Measurements from ENCODE around the gene C1QTNF3.

Gene C1QTNF3

GRCh38 chr5:34047143-34047542, 4.1 kb upstream of the C1QTNF3 start:
- no peak overlapping the region for H2AFZ ChIP-seq
- H3K79me2 ChIP-seq: no peaks in the 10 kb centered on the region
- H3K4me1 ChIP-seq: peaks cover 12% of the 10 kb centered on the region
- H3K9ac ChIP-seq: no peak overlapping the region
- H3K9me3 ChIP-seq (ENCODE audit: control insufficient read depth, low read length): no peaks in the 10 kb centered on the region
- H3K36me3 ChIP-seq (ENCODE audit: control insufficient read depth, insufficient read depth, low read length): no peaks in the 10 kb centered on the region
- H3K4me2 ChIP-seq (ENCODE audit: low read length): no peak overlapping the region
- TF ChIP-seq CTCF (IDR thresholded peaks at IDR 0.05): no peak
- no peak overlapping the region for H3K27ac ChIP-seq
- H3K4me3 ChIP-seq (ENCODE audit: low read depth, low read length): no peak overlapping the region
- no peaks in the 10 kb centered on the region for H3K27me3 ChIP-seq (ENCODE audit: control insufficient read depth, insufficient read depth, low read length)

- no peak overlapping the region for H3K4me3 ChIP-seq (ENCODE audit: low read depth, low read length)
These were observed 3.0 kb upstream of the C1QTNF3 start for GRCh38 chr5:34045996-34046395.

DNA sequence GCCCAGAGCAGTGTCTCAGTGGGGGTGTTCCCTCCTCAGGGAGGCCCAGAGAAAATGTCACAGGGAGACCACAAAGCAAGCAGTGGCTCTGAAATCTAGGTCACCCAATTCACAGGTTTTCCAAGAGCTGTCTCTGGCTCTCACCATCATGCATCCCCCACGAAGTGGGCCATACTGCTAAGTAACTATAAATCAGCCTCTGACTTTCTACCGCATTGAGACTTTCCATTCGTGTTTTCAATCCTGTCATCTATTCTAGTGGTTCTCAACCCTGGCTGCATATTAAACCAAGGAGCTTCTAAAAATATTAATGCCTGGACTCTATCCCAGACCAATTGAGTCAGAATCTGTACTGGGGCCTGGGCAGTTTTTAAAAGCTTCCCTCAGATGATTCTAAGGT, 2.0 kb upstream of the C1QTNF3 start:
- no peaks in the 10 kb centered on the region for H3K9me3 ChIP-seq (ENCODE audit: control insufficient read depth, low read length)
- H3K4me2 ChIP-seq (ENCODE audit: low read length): no peak overlapping the region
- TF ChIP-seq CTCF (IDR thresholded peaks at IDR 0.05): no peak
- H3K36me3 ChIP-seq (ENCODE audit: control insufficient read depth, insufficient read depth, low read length): no peaks in the 10 kb centered on the region
- no peaks in the 10 kb centered on the region for H3K27me3 ChIP-seq (ENCODE audit: control insufficient read depth, insufficient read depth, low read length)
- peaks cover 12% of the 10 kb centered on the region for H3K4me1 ChIP-seq
- H3K4me3 ChIP-seq (ENCODE audit: low read depth, low read length): no peak overlapping the region
- no peak overlapping the region for H3K27ac ChIP-seq
- H2AFZ ChIP-seq: no peak overlapping the region
- H3K9ac ChIP-seq: no peak overlapping the region
- no peaks in the 10 kb centered on the region for H3K79me2 ChIP-seq

More at GRCh38 chr5:34045996-34046395, 3.0 kb upstream of the C1QTNF3 start:
- no peaks in the 10 kb centered on the region for H3K9me3 ChIP-seq (ENCODE audit: control insufficient read depth, low read length)
- H3K9ac ChIP-seq: no peak overlapping the region
- H3K79me2 ChIP-seq: no peaks in the 10 kb centered on the region
- H2AFZ ChIP-seq: no peak overlapping the region
- H3K4me1 ChIP-seq: peaks cover 12% of the 10 kb centered on the region
- TF ChIP-seq CTCF (IDR thresholded peaks at IDR 0.05): no peak
- H3K36me3 ChIP-seq (ENCODE audit: control insufficient read depth, insufficient read depth, low read length): no peaks in the 10 kb centered on the region
- H3K27ac ChIP-seq: no peak overlapping the region
- H3K4me2 ChIP-seq (ENCODE audit: low read length): no peak overlapping the region
- H3K27me3 ChIP-seq (ENCODE audit: control insufficient read depth, insufficient read depth, low read length): no peaks in the 10 kb centered on the region

DNA sequence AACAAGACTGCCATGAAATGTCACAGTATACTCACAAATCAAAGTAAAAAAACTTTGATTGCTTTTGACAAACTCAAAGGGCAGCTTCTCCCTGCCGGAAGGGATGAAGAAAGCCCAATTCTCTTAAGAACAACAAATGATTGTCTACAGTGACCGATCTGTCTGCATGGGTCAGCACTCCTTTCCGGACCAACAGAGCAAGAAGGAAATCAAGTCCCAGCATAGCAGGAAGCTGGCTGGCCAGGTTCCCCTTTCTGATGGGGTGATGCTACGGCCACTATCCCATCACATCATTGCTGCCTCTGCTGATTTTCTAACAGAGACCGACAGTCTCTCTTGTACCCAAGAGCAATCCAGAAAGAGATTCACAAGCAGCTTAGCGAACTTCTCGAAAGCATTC, 692 bp downstream of the C1QTNF3 start:
- no peak overlapping the region for H3K9ac ChIP-seq
- peak overlapping the region; percentile 41 for H2AFZ ChIP-seq
- H3K27me3 ChIP-seq (ENCODE audit: control insufficient read depth, insufficient read depth, low read length): no peaks in the 10 kb centered on the region
- TF ChIP-seq CTCF (IDR thresholded peaks at IDR 0.05): no peak
- H3K9me3 ChIP-seq (ENCODE audit: control insufficient read depth, low read length): no peaks in the 10 kb centered on the region
- no peaks in the 10 kb centered on the region for H3K79me2 ChIP-seq
- peaks cover 17% of the 10 kb centered on the region for H3K4me1 ChIP-seq
- no peak overlapping the region for H3K4me3 ChIP-seq (ENCODE audit: low read depth, low read length)
- H3K27ac ChIP-seq: no peak overlapping the region
- H3K4me2 ChIP-seq (ENCODE audit: low read length): peak overlapping the region; percentile 45
- no peaks in the 10 kb centered on the region for H3K36me3 ChIP-seq (ENCODE audit: control insufficient read depth, insufficient read depth, low read length)

DNA sequence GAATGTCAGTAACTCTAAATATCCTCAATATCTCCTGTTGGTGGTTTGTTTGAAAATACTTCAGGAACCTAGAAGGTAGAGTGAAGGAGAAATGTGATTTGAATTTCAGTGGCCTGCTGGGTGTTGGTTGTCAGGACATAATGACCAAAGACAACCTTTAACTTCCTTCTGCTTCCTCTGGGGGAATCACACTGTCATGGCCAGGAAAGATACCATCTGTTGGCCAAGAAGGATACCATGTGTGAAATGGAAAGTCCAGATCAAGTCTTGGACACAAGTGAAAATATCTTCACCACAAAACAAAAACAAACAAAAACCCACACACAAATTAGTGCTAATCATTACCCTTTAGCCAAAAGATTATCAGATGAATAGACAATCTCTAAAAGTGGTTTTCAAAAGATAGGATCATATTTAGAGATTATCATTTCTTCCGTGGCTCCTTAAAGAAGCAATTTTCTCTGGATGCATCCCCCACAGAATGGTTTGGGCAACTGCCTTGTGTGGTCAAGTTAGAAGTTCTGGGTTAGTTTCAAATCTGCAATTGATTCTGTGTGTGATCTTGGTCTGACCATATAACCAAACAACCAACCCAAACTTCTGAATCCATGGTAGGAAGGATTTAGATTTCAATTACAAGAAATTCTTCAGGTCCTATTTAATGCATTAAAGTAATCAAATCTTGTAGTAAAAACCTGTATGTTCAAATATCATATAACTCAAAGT, 1.6 kb downstream of the C1QTNF3 start:
- no peaks in the 10 kb centered on the region for H3K36me3 ChIP-seq (ENCODE audit: control insufficient read depth, insufficient read depth, low read length)
- peaks cover 17% of the 10 kb centered on the region for H3K4me1 ChIP-seq

More for the DNA sequence above, 1.6 kb downstream of the C1QTNF3 start:
- Histone ChIP-seq H2AFZ (no peak overlapping the region), H3K9ac (no peak overlapping the region), H3K79me2 (no peaks in the 10 kb centered on the region), H3K9me3 (ENCODE audit: control insufficient read depth, low read length) (no peaks in the 10 kb centered on the region), H3K27ac (no peak overlapping the region), H3K27me3 (ENCODE audit: control insufficient read depth, insufficient read depth, low read length) (no peaks in the 10 kb centered on the region), H3K4me3 (ENCODE audit: low read depth, low read length) (no peak overlapping the region), H3K4me2 (ENCODE audit: low read length) (no peak overlapping the region)
- no peak for TF ChIP-seq CTCF (IDR thresholded peaks at IDR 0.05)
